GM12892 (cell line): ENCODE results near the gene POSTN.

Experiments used
- DNase-seq: peaks from one replicate; pipeline ENCODE4 v3.0.0; 2011; ENCODE audit not compliant: insufficient read length
- FAIRE-seq: peaks from 2 replicates; lab custom pipeline; 2011; peaks lifted over from hg19 to GRCh38; lab: Jason Lieb, UNC
- POLR2A ChIP-seq: IDR thresholded peaks from 2 replicates; pipeline ENCODE4 v1.6.1; 2011; ENCODE audit warnings: low read depth, low read length, control low read depth
- POLR2AphosphoS5 ChIP-seq: IDR thresholded peaks from 2 replicates; pipeline ENCODE4 v1.6.1; 2011; ENCODE audit warnings: low read depth, low read length, control low read depth
- TAF1 ChIP-seq: IDR thresholded peaks from 2 replicates; pipeline ENCODE4 v1.6.1; 2011; ENCODE audit warnings: low read depth, mild to moderate bottlenecking, control low read depth, low read length, borderline replicate concordance

POSTN gene

DNA sequence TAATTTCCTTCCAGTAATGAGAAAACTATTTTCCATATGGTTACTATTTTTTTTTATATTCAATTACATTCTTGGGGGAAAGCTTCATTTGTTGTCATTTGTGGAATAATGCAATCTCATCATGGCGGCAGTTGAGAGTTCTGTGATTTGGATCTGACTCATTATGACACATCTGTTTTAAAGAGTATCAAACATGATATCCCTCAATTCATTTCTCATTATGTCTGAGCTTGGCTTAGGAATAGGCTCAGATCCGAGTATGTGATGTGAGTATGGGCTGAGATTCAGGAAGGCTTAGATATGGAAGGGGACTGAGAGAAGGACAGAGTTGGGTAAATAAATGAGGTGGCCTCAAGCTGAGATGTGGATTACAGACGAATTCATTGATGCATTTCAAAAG, 64.4 kb downstream of the POSTN start:
- no peak for TF ChIP-seq POLR2AphosphoS5
- TF ChIP-seq POLR2A = no peak
- TF ChIP-seq TAF1 = no peak
- DNase-seq (no peak), FAIRE-seq (no peak)

DNA sequence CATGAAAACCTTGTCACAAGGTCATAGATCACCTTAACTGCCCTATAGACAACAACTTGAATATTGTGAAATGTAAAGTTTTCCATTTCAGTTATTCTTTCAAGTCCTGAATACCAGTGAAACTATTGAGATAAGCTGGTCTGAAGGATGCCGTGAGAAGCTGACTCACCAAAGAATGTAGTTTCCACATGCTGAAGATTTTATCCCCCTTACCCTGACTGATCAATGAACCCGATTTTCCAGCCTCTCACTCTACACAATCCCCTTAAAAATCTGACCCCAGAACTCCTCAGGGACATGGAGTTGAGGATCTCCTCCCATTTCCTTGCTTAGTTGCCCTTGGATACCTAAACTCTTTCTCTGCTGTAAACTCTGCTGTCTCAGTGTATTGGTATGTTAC, 67.5 kb downstream of the POSTN start:
- FAIRE-seq (no peak), DNase-seq (no peak)
- TF ChIP-seq POLR2AphosphoS5 (no peak), POLR2A (no peak), TAF1 (no peak)

DNA sequence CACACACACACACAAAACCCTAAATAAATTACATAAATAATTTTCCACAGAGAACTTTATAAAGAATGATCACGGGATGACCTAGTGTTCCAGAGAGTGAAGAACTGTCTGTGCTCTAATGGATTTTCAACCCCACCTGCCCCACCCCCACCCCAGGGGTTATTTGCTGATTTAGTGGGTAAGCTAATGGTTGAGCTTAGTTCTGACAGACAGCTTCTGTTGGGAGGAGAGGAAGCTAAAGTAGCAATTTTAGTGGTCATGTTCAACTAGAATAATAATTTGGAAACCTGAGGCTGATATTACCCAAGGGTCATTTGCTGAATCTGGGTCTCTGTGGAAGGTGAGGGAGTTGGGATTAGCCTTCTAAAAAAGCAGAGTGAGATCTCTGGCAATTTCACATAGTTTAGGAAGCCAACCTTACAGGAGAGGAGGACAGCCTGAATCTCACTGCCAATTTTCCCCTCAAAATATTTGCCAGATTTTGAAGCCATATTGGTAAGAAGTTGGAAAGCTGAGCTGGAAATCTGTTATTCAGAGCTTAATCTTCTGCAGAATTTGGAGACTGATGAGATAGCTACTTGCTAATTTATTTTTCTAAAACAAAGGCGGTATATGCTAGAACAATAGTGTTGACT, 68.7 kb downstream of the POSTN start:
- TF ChIP-seq POLR2A = no peak
- no peak for TF ChIP-seq TAF1
- no peak for TF ChIP-seq POLR2AphosphoS5
- FAIRE-seq = no peak

DNA sequence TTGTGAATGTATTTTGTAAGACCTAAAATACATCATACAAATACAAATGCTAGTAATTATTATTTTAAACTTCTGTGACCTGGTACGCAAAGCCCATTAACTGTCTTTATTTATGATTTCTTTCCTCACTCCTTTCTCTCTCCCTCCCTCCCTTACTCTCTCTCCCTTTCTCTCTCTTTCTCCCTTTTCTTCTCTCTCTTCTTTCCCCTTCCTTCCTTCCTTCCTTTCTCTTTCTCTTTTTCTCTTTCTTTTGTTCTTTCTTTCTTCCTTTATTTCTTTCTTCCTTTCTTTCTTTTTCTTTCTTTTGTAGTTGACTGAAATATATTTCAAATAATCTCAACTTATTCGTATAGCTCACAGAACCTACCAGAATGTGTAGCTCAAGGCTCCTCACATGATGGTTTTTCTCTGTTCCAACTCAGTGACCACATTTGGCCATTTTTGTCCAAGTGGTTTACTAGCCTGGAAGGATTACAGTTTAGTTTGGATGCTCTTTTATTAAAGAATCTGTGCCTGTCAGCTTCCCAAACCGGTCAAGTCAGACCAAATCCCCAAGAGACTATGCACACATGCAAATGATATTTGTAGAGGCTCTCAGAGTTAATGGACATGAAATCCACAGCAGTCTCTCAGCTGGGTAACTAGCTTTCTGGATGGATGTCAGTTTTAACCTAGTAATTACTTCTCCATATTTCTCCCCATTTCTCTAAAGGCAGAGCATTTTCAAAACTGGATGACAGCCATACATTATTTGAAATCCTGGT, 71.7 kb downstream of the POSTN start:
- no peak for FAIRE-seq
- TF ChIP-seq POLR2A (no peak), POLR2AphosphoS5 (no peak), TAF1 (no peak)
- DNase-seq = no peak

More for the DNA sequence above, 68.7 kb downstream of the POSTN start:
- DNase-seq = no peak

DNA sequence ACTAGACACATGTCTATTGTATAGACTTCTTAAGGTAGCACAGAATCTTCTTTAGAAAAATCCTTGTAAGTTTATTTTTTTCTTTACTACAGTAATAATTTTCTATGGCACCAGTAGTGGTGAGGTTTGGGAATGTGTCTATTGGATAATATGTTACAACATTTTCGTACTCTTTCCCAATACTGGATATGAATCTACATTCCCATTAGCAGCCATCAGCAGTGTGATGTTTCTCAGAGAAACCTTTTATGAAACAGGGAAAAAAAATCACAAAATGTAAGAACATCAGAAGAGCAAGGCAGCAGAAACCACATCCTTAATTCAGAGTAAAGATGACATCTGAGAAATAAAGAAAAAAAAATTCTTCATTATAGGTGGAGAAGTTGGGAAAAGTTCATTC, 83.3 kb downstream of the POSTN start:
- FAIRE-seq (no peak), DNase-seq (no peak)
- TF ChIP-seq POLR2A (no peak), POLR2AphosphoS5 (no peak), TAF1 (no peak)
